RWPE1 (cell line): ENCODE results near the gene KLHL28.
A peak's percentile ranks its signal among the peaks of the same experiment; 100 is the strongest.

Source experiments
- CTCF ChIA-PET: fragments of 350-600 bp; sonication (Branson Sonifier 250); formaldehyde crosslinking; extraction: SDS; loops from one replicate; lab custom pipeline; 2021; lab: Yijun Ruan, JAX
- POLR2A ChIA-PET: fragments of 400-600 bp; formaldehyde crosslinking; extraction: SDS; loops from one replicate; lab custom pipeline; 2020; ENCODE audit warnings: antibody characterized with exemption; ENCODE audit not compliant: low non-redundant PET; lab: Yijun Ruan, JAX
- DNase-seq: peaks from one replicate; pipeline ENCODE4 v3.0.0; 2012; ENCODE audit warnings: low spot score
- H3K27ac ChIP-seq: fragments of 450-650 bp; 2 replicates; pipeline ENCODE4 v1.5.1; 2017
- CTCF ChIP-seq: fragments of 450-650 bp; conservative IDR thresholded peaks from 2 replicates; pipeline ENCODE4 v1.5.1; 2017; ENCODE audit warnings: low read depth, mild to moderate bottlenecking

The KLHL28 gene

GRCh38 chr14:44914849-44915248 lies 46.9 kb downstream of the KLHL28 start:
- no peak for DNase-seq
- ChIA-PET POLR2A (no interaction called here), CTCF (interaction anchor here (0.5 to 2.1 kb wide), 4 partner anchors 14 to 394 kb away, joined by 3 to 33 read pairs (median 4); no protein-coding TSS in a partner anchor)
- no peak overlapping the region for H3K27ac ChIP-seq
- TF ChIP-seq CTCF: no peak

- no peak overlapping the region for H3K27ac ChIP-seq
- TF ChIP-seq CTCF: no peak
- ChIA-PET POLR2A (no interaction called here), CTCF (no interaction called here)
- DNase-seq: no peak
Measured at GRCh38 chr14:44912041-44912869, 49.5 kb downstream of the KLHL28 start.

- no peak for DNase-seq
- ChIA-PET POLR2A (no interaction called here), CTCF (interaction anchor here (0.7 kb wide), 1 partner anchor 357 kb away, joined by 3 read pairs; no protein-coding TSS in a partner anchor)
- no peak for TF ChIP-seq CTCF
- no peak overlapping the region for H3K27ac ChIP-seq
Measured at GRCh38 chr14:44910821-44911220, 50.9 kb downstream of the KLHL28 start.

- H3K27ac ChIP-seq: no peak overlapping the region
- no peak for TF ChIP-seq CTCF
- CTCF ChIA-PET: interaction anchor here (0.7 kb wide), 1 partner anchor 1490 kb away, joined by 3 read pairs; no protein-coding TSS in a partner anchor
- POLR2A ChIA-PET: no interaction called here
- no peak for DNase-seq
Measured at GRCh38 chr14:44901696-44902095, 60.1 kb downstream of the KLHL28 start.

GRCh38 chr14:44898551-44898950 lies 63.2 kb downstream of the KLHL28 start:
- ChIA-PET CTCF (no interaction called here), POLR2A (no interaction called here)
- TF ChIP-seq CTCF: no peak
- no peak overlapping the region for H3K27ac ChIP-seq
- no peak for DNase-seq

- CTCF ChIA-PET: no interaction called here
- H3K27ac ChIP-seq: peak overlapping the region; percentile 96
- DNase-seq: no peak
- no peak for TF ChIP-seq CTCF
- POLR2A ChIA-PET: no interaction called here
Measured at GRCh38 chr14:44897845-44898151, 63.9 kb downstream of the KLHL28 start.
